ENCODE data around the gene OR10H4.

DNA sequence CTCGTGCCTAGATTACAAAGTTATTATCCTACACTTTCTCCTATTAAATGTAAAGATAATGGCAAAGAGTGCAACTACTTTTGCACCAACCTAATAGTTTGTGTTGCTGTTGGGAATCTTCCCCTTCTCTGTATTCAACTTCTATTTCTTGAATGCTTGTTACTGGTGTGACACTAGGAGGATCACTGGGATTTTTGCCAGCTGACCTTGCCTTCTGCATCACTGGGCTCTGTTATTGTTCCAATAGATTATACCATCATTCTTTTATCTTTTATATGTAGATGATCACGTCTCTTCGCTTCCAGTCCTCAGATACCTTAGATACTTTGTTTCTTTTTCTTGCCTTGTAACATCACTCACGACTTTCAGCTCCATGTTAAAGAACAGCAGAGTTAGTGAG, 3.5 kb upstream of the OR10H4 start:
- TF ChIP-seq FOXA1 (IDR thresholded peaks at IDR 0.05) (no peak), SUZ12 (IDR thresholded peaks at IDR 0.05) (no peak), TARDBP (IDR thresholded peaks at IDR 0.05) (no peak), FOXM1 (IDR thresholded peaks at IDR 0.05; ENCODE audit: borderline replicate concordance) (no peak)
- TF ChIP-seq, protein P1, sequence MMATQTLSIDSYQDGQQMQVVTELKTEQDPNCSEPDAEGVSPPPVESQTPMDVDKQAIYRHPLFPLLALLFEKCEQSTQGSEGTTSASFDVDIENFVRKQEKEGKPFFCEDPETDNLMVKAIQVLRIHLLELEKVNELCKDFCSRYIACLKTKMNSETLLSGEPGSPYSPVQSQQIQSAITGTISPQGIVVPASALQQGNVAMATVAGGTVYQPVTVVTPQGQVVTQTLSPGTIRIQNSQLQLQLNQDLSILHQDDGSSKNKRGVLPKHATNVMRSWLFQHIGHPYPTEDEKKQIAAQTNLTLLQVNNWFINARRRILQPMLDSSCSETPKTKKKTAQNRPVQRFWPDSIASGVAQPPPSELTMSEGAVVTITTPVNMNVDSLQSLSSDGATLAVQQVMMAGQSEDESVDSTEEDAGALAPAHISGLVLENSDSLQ (IDR thresholded peaks at IDR 0.05) = no peak

Data from HEK293T (cell line).